Stimulated activated CD8-positive, alpha-beta memory T cell treated with anti-CD3 and anti-CD28 coated beads, Interleukin-4, amount 100 ng/mL, for 24 hours (primary cell): ENCODE results near the gene UBAP1L.
"Not testable (repeated sequence)": the region's sequence is repeated elsewhere in the genome, so short reads cannot be mapped to it uniquely, and the experiment has no call there.

Experiments
- DNase-seq: peaks from one replicate; pipeline ENCODE4 v3.0.0-alpha.2; 2020; ENCODE audit warnings: low read depth

UBAP1L gene

GRCh38 chr15:65044218-65044617 lies 70.8 kb downstream of the UBAP1L start:
- DNase-seq, result not testable (repeated sequence)

- no peak for DNase-seq
Measured at GRCh38 chr15:65042776-65043327, 72.1 kb downstream of the UBAP1L start.
